SU-DHL-6 (cell line): ENCODE measurements around the gene SLC34A3.

Experiments
- CTCF ChIP-seq: fragments of 200-600 bp; sonication (generic); IDR thresholded peaks from one replicate; pipeline ENCODE4 v1.5.1; 2017; ENCODE audit warnings: antibody characterized with exemption, mild to moderate bottlenecking, low read length, moderate library complexity; ENCODE audit not compliant: insufficient read depth, poor library complexity, severe bottlenecking
- EZH2phosphoT487 ChIP-seq: fragments of 200-600 bp; sonication (generic), shearing (Covaris generic); conservative IDR thresholded peaks from 2 replicates; pipeline ENCODE4 v1.6.1; 2018; ENCODE audit warnings: mild to moderate bottlenecking, antibody characterized with exemption, low read length, moderate library complexity, mixed read lengths

GRCh38 chr9:137194388-137194787 lies 36.3 kb upstream of the SLC34A3 start:
- TF ChIP-seq CTCF, result no peak
- no peak for TF ChIP-seq EZH2phosphoT487
